GM18873 (cell line): ENCODE results near the gene HOXD8.

ENCODE experiments used
- ATAC-seq: cut with Tn5 transposase; IDR thresholded peaks from one replicate; pipeline ENCODE4 v1.9.1; 2021; ENCODE audit warnings: mild to moderate bottlenecking, moderate library complexity, moderate number of reproducible peaks; ENCODE audit not compliant: unreplicated experiment, low FRiP score

The HOXD8 gene

DNA sequence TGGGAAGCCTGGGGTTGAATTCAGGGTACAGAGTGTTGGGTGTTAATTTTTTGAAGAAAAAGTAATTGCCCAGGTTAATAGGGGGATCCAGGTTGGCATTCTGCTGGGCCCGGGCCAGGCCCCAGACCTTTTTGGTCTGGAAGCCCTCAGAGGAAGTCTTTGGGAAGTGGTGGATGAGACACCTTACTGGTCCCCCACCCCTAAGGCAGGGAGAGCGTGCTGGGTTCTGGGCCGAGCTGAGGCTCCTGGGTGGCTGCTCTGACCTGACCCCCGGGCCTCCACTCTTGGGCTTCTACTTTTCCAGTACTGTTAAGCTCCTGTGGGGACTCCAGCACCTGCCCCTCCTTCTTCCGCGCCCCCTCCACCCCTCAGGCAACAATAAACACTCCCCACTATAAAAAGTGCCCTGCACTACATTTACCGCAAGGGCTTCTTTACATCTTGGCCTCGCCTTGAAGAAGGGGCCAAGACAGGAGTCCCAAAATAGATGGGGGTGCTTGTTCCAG is 26.8 kb downstream of the HOXD8 start:
- no peak for ATAC-seq

DNA sequence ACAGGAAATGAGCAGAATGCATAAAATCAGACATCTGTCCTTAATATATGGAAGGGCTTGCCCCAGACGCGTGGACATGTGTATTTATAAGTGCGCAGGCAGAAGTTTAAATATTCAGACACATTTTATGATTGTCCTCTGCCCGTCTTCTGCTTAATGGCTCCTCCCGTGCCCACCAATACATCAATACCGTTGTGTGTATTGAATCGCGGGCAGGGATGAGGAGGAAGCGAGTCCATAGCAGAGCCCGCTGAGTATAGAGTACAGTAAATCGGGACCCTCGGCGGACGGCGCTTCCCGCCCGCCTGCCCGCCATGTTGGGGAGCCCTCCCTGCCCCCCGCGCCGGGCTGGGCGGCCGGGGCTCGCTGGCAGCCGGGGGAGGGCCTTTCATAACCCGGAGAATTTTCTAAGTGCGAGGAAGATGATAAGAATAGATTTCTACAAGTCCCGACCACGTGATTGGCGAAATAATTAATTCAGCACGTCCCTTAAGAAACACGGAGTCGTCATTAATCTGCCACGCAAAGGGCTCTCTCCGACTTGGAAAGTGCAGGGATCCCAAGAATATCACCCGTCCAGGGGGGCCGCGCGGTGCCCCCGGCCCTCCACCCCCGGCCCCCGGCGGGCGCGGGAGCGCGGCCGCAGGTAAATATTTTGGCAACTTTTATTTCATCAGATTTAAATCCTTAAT is 27.4 kb downstream of the HOXD8 start, which contains the start of gene HOXD3:
Gene HOXD3, plus strand, starts transcription at position 501 of the 692 bp plus-strand sequence. CDS start 11,808 bp downstream, outside the sequence.
- no peak for ATAC-seq

DNA sequence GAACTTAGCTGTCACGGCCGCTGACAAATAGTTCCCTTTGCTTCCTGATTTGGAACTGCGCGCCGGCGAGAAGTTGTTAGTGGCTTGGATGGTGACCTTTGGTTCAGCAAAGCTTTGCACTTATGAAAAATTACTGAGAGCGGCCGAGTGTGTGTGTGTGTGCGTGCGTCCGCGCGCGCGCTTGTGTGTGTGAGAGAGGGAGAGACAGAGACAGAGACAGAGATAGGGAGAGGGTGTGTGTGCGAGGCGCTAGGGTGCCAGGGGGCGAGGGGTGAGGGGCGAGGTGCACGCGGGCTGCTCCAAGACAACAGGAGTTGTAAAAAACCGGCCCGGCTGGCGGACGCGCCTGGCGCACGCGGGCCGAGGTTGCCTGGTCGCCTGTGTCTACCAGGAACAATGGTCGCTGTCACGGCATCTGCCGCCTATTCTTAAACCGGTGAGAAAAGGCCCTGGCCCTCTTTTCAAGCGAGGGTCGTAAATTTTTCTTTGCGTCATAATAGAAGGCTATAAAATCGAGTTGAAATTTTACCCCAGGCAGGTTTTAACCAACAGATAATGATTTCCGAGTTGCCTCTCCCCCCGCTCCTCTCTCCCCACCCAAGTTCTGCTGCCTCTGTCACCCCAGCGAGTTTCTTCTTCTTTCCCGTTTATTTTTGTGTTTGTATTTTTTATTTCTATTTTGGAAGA is 28.1 kb downstream of the HOXD8 start:
- no peak for ATAC-seq

DNA sequence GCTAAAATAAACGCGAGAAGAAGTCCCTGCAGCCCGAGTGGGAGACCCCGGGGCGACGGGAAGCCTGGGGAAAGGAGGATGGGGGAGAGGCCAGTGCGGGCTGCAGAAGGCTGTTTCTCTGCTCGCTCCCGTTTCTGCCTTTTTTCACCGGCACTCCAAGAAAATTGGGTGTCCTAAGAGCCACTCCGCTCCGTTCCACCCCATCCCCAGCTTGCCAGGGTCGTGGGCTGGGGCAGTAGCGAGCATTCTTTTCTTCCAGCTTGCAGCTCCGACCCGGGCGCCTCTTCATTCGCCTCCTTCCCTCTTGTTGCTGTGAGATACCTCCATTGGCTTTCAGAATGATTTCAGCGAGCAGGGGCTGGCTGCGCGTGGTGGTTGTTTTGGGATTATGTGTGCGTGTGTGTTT is 28.7 kb downstream of the HOXD8 start:
- no peak for ATAC-seq

DNA sequence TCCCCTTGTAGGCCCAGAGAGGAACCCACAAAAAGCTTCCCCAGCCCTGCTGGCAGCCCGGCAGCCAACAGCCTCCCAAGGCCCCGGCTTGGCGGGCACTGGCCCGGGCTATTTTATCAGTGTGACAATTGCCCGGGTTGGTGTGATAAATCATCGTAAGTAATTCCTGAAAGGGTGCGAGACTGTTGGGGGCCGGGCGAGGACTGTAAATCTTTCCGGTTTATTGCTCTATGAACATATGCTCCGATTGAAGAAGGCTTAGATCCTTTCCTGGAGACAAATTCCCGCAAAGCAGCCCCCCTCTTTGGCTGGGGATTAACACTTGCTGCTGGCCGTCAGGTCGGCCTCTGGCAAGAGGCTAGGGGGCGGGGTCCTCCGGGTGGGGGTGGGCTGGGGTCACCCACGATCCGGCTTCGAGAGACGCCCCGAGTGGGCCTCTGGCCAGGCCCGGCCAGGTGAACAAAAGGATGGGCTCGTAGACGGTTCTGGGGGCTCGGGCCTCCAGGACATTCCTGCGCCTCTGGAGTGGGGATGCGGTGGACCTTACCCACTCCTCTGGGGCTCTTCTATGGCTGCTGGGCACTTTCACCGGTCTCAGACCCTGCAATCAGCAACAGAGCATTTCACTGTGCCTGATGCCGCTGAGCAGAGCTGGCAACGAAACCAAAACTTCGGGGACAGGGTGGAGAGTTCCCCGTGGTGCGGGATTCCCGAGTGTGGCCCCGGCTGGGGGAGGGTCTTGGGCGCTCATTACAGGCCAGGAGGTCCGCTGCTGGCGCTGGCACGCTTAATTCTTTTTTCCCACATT is 29.6 kb downstream of the HOXD8 start:
- no peak for ATAC-seq

- no peak for ATAC-seq
Observed at GRCh38 chr2:176159663-176160250, 30.3 kb downstream of the HOXD8 start.

DNA sequence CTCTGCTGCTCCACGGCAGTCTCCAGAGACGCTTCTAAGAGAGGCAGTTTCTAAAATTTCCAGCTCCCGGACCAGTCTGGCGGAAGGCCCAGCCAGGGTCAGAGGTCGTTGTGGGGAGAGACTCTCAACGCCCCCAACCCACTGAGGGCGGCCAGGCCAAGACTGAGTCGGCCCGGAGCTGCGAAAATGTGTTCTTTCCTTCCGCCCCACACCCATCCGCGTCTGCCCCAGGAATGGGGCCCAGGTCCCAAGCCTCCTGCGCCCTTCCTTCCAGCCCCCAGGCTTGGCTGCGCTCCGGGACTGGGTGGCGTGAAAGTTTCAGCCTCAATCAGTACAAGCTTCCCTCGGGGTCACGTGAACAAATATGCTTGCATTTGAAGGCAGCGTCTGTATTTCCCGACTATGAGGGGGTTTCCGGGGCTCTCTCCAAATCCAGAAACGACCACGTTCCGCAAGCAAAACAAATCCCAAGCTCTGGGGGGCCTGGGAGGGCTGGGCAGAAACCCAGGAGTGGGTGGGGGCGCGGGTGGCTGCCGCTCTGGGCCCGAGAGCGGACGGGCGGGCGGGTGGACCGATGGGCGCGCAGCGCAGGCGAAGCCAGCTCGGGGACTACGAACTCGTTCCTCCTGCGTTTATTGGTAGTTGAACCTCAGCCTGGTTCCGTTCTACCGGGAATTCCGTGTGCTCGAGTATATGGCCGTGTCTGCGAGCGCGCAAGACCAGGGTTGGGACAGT is 30.9 kb downstream of the HOXD8 start:
- ATAC-seq: no peak

DNA sequence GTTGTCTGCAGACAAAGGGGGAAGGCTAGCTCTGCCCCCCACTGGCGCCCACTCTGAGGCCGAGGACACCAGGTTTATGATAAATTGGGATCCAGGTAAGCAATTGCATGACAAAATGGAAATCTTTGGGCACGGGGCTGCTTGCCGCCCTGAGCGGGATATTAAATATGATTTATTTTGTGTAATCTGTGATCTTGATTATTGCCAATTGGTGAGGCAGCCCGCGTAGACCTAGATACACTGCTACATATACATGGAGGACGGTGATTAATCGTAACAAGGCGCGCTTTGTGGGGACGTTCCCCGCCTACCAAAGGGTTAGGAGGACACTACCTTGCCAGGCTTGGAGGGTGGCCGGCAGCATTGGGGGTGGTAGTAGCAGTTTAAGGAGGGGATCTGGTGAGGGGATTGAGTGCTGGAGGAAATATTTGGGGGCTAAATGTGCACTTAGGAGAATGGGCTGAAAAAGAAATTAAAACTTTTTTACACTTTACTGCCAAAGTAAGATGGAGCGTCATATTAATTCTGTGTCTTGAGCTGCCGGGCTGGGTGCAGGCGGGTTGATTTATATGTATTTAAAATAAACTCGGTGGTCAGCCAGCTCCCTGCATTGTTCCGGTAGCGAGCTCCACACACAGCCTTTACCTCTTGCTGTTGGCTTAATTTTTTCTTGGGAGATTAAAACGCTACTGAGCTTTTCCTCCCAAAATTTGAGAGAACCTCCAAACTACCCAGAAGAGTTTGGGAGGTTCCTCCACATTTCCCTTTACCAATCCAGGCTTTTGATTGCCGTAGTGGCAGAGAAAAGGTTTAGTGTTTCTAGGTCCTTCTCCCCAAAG is 31.7 kb downstream of the HOXD8 start:
- ATAC-seq: no peak

DNA sequence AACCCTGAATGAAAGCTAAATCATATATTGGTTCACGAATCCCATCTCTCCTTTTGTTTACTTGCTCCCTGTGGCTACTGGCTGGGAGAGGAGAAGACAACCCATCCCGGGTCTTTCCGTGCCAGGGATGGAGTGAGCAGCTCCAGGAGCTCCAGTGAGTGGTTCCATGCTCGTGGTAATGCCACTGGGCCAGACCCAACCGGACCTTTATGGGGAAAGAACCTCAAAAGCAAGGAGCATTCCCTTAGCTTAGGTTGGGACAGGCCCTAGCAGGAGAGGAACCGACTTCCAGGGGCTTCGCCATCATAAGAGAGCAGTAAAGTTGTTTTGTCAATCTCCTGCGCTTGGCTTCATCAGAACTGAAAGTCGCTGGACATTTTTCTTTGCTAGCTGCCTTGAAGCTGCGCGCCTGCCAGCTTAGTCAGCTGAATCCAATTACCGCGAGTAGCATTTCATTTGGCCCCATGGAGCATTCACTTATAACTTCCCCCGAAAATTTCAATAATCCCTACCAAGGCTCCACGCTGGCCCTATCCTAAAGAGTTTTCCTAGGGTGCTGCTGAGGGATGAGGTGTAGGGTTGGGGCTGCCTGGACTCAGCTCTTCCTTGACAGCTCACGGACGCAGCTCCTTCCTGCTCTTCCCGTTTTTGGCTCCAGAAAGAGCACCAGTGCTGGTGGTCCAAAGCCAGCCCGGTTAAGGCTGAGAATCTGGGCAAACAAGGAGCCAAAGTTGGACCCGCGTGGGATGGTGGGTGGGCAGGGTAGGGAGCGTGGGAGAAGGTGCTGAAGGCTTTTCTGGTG is 32.5 kb downstream of the HOXD8 start:
- no peak for ATAC-seq

DNA sequence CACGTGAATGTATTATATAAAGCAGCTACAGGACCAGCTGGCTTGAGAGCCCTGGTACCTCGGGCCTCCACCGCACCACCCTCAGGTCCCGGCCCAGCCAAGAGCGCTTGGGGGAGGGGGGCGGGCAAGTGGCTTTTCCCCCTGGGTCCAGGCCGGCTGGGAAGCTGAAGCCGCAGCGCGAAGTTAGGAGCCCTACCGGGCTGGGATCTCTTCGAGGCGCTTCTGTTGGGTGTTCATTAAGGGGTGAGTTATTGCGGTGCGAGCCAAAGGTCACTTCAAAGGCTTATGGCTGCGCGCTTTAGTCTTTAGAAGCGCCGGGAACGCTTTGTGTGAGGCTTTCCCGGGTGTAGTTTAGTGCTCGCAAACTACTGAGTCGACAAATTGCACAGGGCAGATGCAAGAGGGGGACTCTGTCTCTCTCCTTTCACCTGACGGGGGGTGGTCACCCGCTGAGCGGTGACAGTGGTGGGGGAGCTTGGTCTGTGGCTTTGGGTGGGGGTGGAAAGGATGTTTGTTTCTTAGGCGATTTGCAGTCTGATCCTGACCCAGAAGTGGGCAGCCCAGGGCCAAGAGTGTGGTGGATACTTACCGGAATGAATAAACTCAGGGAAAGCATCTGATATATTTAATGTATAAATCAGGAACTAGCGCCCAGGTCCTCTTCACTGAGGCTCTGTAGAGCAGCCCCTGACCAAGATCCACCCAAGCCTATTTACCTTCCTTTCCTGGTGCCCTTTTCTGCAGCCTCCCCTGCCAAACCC is 33.6 kb downstream of the HOXD8 start:
- ATAC-seq: no peak

GRCh38 chr2:176163672-176164056 is 34.2 kb downstream of the HOXD8 start:
- no peak for ATAC-seq

GRCh38 chr2:176164201-176164600 is 34.7 kb downstream of the HOXD8 start:
- no peak for ATAC-seq

GRCh38 chr2:176164611-176165369 is 35.3 kb downstream of the HOXD8 start:
- no peak for ATAC-seq

DNA sequence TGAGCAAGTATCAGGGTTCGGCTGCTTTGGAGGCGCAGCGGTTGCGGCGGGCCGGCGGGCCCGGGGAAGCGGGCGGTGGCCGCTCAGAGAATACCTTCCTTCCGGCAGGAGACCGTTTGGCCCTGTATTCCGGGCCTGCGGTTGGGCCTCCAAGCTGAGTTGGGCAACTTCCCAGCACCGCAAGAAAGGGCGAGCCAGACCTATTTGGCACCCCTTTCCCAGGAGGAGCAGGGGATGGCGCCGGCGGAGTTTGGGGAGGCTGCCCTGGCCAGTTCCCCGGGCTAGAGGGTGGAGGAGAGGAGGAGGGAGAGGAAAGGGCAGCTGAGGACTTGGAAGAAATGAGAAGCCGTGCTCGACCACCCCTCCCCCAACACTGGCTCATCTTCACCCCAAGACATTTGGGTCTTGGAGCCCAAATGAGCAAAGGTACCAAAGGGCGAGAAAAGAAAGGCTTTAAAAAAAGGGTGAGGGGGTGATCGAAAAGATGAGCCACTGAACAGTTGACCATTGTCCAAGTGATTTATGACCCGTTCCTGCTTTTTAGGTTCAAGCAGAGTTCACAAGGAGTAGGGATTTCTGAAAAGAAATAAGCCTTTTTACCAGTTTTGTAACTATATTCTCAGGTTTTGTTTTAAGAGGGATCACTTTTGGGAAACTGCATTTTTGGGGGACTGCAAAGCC is 36.0 kb downstream of the HOXD8 start:
- ATAC-seq: no peak

GRCh38 chr2:176166272-176166671 is 36.8 kb downstream of the HOXD8 start:
- ATAC-seq: no peak

- ATAC-seq: no peak
Observed at GRCh38 chr2:176167398-176167797, 37.9 kb downstream of the HOXD8 start.
